GM10847 (cell line): ENCODE data around the gene FBXW7.

Experiments
- POLR2A ChIP-seq: IDR thresholded peaks from 2 replicates; pipeline ENCODE4 v1.6.1; 2011; ENCODE audit not compliant: insufficient read length; ENCODE audit errors: extremely low read depth

The FBXW7 gene

GRCh38 chr4:152464030-152464823 is 71.7 kb downstream of the FBXW7 start:
- no peak for TF ChIP-seq POLR2A

GRCh38 chr4:152463562-152463961 is 72.3 kb downstream of the FBXW7 start:
- TF ChIP-seq POLR2A = no peak

- no peak for TF ChIP-seq POLR2A
These were observed 73.2 kb downstream of the FBXW7 start for GRCh38 chr4:152462695-152463094.

- TF ChIP-seq POLR2A = no peak
These were observed 73.8 kb downstream of the FBXW7 start for GRCh38 chr4:152462047-152462446.

- no peak for TF ChIP-seq POLR2A
These were observed 75.4 kb downstream of the FBXW7 start for GRCh38 chr4:152460488-152460887.

- no peak for TF ChIP-seq POLR2A
These were observed 76.6 kb downstream of the FBXW7 start for GRCh38 chr4:152459326-152459725.

GRCh38 chr4:152458801-152459302 is 77.0 kb downstream of the FBXW7 start:
- no peak for TF ChIP-seq POLR2A

- no peak for TF ChIP-seq POLR2A
These were observed 79.3 kb downstream of the FBXW7 start for GRCh38 chr4:152456609-152457008.

GRCh38 chr4:152455311-152455710 is 80.6 kb downstream of the FBXW7 start:
- no peak for TF ChIP-seq POLR2A

- TF ChIP-seq POLR2A = no peak
These were observed 81.4 kb downstream of the FBXW7 start for GRCh38 chr4:152454398-152455011.

- TF ChIP-seq POLR2A = no peak
These were observed 84.4 kb downstream of the FBXW7 start for GRCh38 chr4:152451496-152451895.

- no peak for TF ChIP-seq POLR2A
These were observed 87.0 kb downstream of the FBXW7 start for GRCh38 chr4:152448854-152449253.

- TF ChIP-seq POLR2A = no peak
These were observed 87.7 kb downstream of the FBXW7 start for GRCh38 chr4:152448038-152448707.

- no peak for TF ChIP-seq POLR2A
These were observed 92.0 kb downstream of the FBXW7 start for GRCh38 chr4:152443859-152444258.

- no peak for TF ChIP-seq POLR2A
These were observed 98.3 kb downstream of the FBXW7 start for GRCh38 chr4:152437561-152437960.

- TF ChIP-seq POLR2A = no peak
These were observed 99.5 kb downstream of the FBXW7 start for GRCh38 chr4:152436384-152436783.
